Left ventricle myocardium inferior (tissue), 1 donor: ENCODE data around the gene BUD31. TPM values are rescaled to one million over a fixed set of nuclear protein-coding genes. Genes with fewer than 3 reads are reported as not detected.
"Not testable (repeated sequence)": the region's sequence is repeated elsewhere in the genome, so short reads cannot be mapped to it uniquely, and the experiment has no call there.

Source experiments
- DNase-seq: peaks from one replicate; pipeline ENCODE4 v3.0.0-alpha.2; 2020
- H3K27ac ChIP-seq: fragments of 200-600 bp; replicated peaks from 2 replicates; pipeline ENCODE4 v1.8.0; 2021
- H3K27me3 ChIP-seq: fragments of 200-600 bp; 2 replicates; pipeline ENCODE4 v1.8.0; 2021; ENCODE audit warnings: low read depth
- H3K36me3 ChIP-seq: fragments of 200-600 bp; 2 replicates; pipeline ENCODE4 v1.8.0; 2021
- H3K4me1 ChIP-seq: fragments of 200-600 bp; 2 replicates; pipeline ENCODE4 v1.8.0; 2021
- H3K4me3 ChIP-seq: fragments of 200-600 bp; 2 replicates; pipeline ENCODE4 v1.8.0; 2021; ENCODE audit warnings: mild to moderate bottlenecking, moderate library complexity
- H3K9me3 ChIP-seq: fragments of 200-600 bp; replicated peaks from 2 replicates; pipeline ENCODE4 v1.8.0; 2021
- CTCF ChIP-seq: fragments of 200-600 bp; IDR thresholded peaks from 2 replicates; pipeline ENCODE4 v1.8.0; 2021; ENCODE audit warnings: antibody characterized with exemption, mild to moderate bottlenecking, borderline replicate concordance
- intact Hi-C: fragments of 100-400 bp; cut with micrococcal nuclease; formaldehyde crosslinking; loops from one replicate; pipeline ENCODE4 v1.11.0; 2022
- total RNA-seq: library from RNA; stranded (reverse); fragmentation: NEBNext Ultra II Directional; extraction: Animal tissue kit (Norgen Biotek cat#: 25700); gene quantifications from one replicate; pipeline ENCODE4 v1.2.1, GENCODE V29; 2021
- donor health status: DM: no; HTN: yes; CAD: no; lungs with severe emphysema.

The BUD31 gene
- total RNA-seq, 1 donor from 2014 or later, result 43.9 TPM

DNA sequence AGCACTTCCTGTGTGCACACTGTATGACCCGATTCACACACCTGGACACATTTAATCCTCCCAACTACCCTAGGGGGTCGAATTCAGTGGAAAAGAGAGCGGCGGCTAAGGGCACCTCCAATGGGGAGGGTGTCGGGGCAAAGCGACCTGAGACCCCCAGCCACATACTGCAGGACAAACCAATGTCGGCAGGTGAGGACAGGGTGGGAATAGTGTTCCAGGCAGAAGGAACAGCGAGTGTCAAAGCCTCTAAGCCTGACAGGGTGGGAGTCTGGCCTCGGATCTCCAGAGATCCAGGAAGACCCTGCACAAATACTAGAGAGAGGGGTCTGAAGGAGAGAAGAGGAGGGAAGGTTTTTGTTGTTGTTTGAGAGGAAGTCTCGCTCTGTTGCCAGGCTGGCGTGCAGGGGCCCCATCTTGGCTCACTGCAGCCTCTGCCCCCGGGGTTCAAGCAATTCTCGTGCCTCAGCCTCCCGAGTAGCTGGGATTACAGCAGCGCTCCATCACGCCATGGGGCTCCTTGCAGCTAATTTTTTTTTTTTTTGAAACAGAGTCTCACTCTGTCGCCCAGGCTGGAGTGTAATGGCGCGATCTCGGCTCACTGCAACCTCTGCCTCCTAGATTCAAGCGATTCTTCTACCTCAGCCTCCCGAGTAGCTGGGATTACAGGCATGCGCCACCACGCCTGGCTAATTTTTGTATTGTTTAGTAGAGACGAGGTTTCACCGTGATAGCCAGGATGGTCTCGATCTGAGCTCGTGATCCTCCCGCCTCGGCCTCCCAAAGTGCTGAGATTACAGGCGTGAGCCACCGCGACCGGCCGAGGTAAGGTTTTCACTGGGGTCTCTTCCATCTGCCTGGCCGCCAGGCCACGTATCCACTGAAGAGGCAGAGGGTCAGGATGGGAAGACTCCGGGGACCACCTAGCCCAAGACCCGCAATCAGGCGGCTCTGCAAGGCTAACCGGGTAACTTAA, 35.4 kb upstream of the BUD31 start:
- no peak for TF ChIP-seq CTCF
- Histone ChIP-seq H3K36me3 (peaks cover 25% of the 10 kb centered on the region), H3K27me3 (no peaks in the 10 kb centered on the region), H3K4me1 (peaks cover 55% of the 10 kb centered on the region), H3K4me3 (peak overlapping the region; percentile 93), H3K9me3 (no peaks in the 10 kb centered on the region), H3K27ac (peak overlapping the region; percentile 97)
- DNase-seq, result no peak
- intact Hi-C loops, result no loop called here

DNA sequence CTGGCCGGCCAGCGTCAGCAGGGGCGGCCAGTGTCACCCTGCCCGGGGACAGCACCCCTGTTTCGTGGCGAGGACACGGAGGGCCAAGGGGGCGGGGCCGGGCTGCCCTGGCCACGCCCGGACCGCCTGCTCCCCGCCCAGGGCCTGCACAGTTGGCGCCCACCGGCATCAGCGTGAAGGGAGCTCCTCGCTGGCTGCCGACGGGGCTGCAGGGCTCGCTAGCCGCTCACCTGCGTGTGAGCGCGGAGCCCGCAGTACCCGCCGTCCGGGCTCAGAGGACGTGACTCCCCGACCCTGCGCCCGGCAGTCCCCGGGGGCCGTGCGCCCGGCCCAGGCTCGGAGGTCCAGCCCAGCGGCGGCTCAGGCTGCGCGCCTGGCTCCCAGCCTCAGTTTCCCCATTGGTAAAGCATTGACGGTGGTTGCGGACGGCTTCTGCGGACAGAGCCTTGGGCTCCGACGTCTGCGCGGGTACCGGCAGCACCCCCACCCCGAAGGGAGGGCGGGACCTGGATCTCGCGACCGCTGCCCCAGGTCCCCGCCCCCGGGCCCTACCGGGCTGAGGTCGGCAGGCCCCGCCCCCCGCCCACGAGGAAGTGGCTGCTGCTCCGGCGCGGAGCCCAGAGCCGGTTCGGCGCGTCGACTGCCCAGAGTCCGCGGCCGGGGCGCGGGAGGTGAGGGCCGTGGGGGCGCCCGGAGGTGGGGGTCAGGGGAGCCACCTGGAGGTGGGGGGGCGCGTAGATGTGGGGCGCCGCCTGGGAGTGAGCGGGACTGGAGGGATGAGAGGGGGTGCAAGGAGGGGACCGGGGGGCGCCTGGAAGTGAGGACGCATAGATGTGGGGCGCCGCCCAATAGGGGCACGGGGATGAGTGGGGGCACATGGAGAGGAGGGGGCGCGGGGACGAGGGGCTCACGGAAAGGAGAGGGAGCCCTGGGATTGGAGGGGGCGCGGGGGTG, 34.4 kb upstream of the BUD31 start, which contains the start of gene ARPC1B:
Gene ARPC1B, plus strand, starts transcription at position 620 of the 954 bp plus-strand sequence. CDS start 10,985 bp downstream, outside the sequence.
- Histone ChIP-seq H3K27me3 (no peaks in the 10 kb centered on the region), H3K4me3 (peak within 1 kb of the TSS; percentile 93), H3K9me3 (no peaks in the 10 kb centered on the region), H3K4me1 (peaks cover 65% of the 10 kb centered on the region), H3K27ac (peak within 1 kb of the TSS; percentile 97), H3K36me3 (peaks cover 18% of the 10 kb centered on the region)
- intact Hi-C loops, result no loop called here
- DNase-seq, result peak; percentile 88
- no peak for TF ChIP-seq CTCF

DNA sequence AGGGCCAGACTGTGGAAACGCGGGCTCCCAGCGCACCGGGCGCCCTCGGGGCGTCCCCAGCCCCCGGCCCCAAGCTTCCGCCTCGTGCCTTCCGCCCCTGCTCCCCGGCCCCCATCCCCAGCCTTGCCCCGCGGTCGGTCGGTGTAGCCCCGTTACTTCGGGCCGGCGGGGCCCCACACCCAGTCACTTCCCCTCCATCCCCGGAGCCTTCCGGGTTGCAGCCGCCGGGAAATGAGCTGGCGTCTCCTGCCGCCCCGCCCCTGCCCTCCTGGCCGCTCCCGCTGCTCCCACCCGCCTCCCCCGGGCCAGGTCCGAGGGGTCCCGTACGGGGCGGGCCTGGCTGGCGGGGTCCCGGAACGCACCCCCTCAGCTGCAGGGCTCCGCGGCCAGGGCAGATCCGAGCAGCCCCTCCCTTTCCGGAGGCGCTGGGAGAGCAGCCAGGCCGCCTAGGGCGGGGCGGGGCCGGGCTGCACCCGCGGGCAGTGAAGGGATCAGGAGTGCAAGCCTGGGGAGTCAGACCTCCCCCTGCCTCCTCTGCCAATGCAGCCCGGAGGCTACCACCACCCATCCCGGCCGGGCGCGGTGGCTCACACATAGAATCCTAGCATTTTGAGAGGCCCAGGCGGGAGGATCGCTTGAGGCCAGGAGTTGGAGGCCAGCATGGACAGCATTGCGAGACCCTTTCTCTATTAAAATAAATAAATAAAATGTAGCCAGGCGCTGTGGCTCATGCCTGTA, 33.5 kb upstream of the BUD31 start:
- Histone ChIP-seq H3K4me3 (peak overlapping the region; percentile 93), H3K27ac (peak overlapping the region; percentile 97), H3K9me3 (no peaks in the 10 kb centered on the region), H3K27me3 (no peaks in the 10 kb centered on the region), H3K4me1 (peaks cover 73% of the 10 kb centered on the region), H3K36me3 (peaks cover 16% of the 10 kb centered on the region)
- DNase-seq, result peak; percentile 85
- no peak for TF ChIP-seq CTCF
- intact Hi-C loops, result no loop called here

DNA sequence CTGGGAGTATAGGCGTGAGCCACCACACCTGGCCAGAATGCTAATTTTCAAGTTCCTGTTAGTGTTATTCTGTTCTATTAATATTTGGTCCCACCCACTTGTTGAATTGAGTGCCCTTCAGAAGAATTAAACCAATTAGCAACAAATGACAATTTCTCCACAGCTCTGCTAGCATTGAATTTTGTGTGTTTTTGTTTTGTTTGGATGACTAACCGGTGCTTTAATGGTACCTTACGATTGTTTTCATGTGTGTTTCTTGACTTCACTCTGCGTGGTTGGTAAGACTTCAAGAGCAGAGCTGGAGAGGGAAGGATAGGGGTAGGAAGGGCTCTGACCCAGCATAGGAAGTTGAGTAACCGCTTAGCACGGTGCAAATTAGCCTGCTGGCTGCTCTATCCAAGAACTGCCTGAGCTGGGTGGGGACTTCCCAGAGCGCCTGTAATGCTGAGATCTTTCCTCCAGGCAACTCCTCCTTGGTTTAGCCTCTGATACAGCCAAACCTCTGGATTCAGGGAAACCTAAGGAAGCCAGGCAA, 29.7 kb upstream of the BUD31 start:
- peak overlapping the region; percentile 91 for H3K27ac ChIP-seq
- peak; percentile 67 for DNase-seq
- peak; percentile 24 for TF ChIP-seq CTCF
- peaks cover 20% of the 10 kb centered on the region for H3K36me3 ChIP-seq
- no peaks in the 10 kb centered on the region for H3K27me3 ChIP-seq
- H3K4me1 ChIP-seq, result peaks cover 79% of the 10 kb centered on the region
- intact Hi-C loops, result no loop called here
- H3K9me3 ChIP-seq, result no peaks in the 10 kb centered on the region
- H3K4me3 ChIP-seq, result peak overlapping the region; percentile 56

- H3K27me3 ChIP-seq, H3K9me3 ChIP-seq, DNase-seq, intact Hi-C loops: not testable (repeated sequence)
- H3K4me3 ChIP-seq, result peak overlapping the region; percentile 56
- peaks cover 20% of the 10 kb centered on the region for H3K36me3 ChIP-seq
- peaks cover 74% of the 10 kb centered on the region for H3K4me1 ChIP-seq
- H3K27ac ChIP-seq, result peak overlapping the region; percentile 91
Measured at GRCh38 chr7:99379693-99380031, 29.1 kb upstream of the BUD31 start.
